ENCODE measurements around the gene LRRC8A. TPM values are rescaled to one million over a fixed set of nuclear protein-coding genes. Genes with fewer than 3 reads are reported as not detected.
A peak's percentile ranks its signal among the peaks of the same experiment; 100 is the strongest.
"Not testable (repeated sequence)": the region's sequence is repeated elsewhere in the genome, so short reads cannot be mapped to it uniquely, and the experiment has no call there.

The LRRC8A gene
- total and polyA plus RNA-seq, 2 of the 13 experiments (the other 11 are each of a cell fraction or from before 2014, with no cell fraction given), result 16.1 to 40.6 TPM

DNA sequence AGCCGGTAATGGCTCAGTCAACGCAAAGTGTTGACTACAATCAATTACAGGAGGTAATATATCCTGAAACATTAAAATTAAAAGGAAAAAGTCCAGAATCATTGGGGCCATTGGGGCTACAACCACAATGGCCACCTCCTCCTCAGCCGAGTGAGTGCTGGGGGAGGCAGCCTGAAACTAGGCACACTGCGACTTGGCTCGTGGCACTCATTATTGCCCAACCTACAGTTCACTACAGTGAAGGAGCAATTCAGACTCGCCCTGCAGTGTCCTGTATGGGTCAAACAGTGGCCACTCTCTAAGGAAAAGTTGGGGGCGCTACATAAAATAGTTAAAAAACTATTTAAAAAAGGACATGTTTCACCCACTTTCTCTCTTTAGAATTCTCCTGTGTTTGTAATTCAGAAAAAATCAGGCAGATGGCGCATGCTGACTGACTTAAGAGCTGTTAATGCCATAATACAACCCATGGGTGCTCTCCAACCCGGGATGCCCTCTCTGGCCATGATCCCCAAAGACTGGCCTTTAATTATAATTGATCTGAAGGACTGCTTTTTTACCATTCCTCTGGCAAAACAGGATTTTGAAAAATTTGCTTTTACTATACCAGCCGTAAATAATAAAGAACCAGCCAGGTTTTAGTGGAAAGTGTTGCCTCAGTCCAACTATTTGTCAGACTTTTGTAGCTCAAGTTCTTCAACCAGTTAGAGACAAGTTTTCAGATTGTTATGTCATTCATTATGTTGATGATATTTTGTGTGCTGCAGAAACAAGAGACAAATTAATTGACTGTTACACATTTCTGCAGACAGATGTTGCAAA is 29.9 kb upstream of the LRRC8A start:
- peak; percentile 80 for TF ChIP-seq STAG1 (CRISPR knock-in tag; IDR thresholded peaks at IDR 0.05)
- peak; percentile 64; the same call in 1 of the 2 replicates for TF ChIP-seq RAD21 (CRISPR knock-in tag; IDR thresholded peaks at IDR 0.05)
- TF ChIP-seq, protein P1, sequence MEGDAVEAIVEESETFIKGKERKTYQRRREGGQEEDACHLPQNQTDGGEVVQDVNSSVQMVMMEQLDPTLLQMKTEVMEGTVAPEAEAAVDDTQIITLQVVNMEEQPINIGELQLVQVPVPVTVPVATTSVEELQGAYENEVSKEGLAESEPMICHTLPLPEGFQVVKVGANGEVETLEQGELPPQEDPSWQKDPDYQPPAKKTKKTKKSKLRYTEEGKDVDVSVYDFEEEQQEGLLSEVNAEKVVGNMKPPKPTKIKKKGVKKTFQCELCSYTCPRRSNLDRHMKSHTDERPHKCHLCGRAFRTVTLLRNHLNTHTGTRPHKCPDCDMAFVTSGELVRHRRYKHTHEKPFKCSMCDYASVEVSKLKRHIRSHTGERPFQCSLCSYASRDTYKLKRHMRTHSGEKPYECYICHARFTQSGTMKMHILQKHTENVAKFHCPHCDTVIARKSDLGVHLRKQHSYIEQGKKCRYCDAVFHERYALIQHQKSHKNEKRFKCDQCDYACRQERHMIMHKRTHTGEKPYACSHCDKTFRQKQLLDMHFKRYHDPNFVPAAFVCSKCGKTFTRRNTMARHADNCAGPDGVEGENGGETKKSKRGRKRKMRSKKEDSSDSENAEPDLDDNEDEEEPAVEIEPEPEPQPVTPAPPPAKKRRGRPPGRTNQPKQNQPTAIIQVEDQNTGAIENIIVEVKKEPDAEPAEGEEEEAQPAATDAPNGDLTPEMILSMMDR (CRISPR knock-in tag; IDR thresholded peaks at IDR 0.05), result peak; percentile 56
- H4K20me1 ChIP-seq (ENCODE audit: insufficient read depth, low read length); H3K9me3 ChIP-seq (ENCODE audit: low read length); H3K27me3 ChIP-seq (ENCODE audit: control insufficient read depth in 1 of 2, insufficient read depth in 2 of 2, low read length in 2 of 2); H3K27ac ChIP-seq (ENCODE audit: extremely low read length, insufficient read depth, low read length); BruUV-seq (replicated peaks); H3K36me3 ChIP-seq (replicated peaks in 1 of 2; ENCODE audit: control insufficient read depth in 1 of 2, insufficient read depth in 2 of 2, low read length in 2 of 2); H3K9ac ChIP-seq (ENCODE audit: insufficient read depth, low read depth, low read length); in situ Hi-C loops (cut with HindIII; ENCODE audit: extremely low pct_ligation_motif_present, low pct_unique_long_range_greater_than_20kb); H2AFZ ChIP-seq (ENCODE audit: low read length); H3K4me3 ChIP-seq (replicated peaks in 1 of 3; ENCODE audit: insufficient read depth in 1 of 3, low read depth in 2 of 3, low read length in 3 of 3); H3K4me2 ChIP-seq (ENCODE audit: low read depth, low read length): not testable (repeated sequence)
- CTCF ChIA-PET (ENCODE audit: low intra/inter-chr PET ratio, low total read pairs), result interaction anchor here (1.2 to 3.5 kb wide), 5 partner anchors 11 to 154 kb away, joined by 3 to 33 read pairs (median 4); partner anchors contain the start of genes KYAT1 and LRRC8A
- POLR2A ChIA-PET, result interaction anchor here (0.8 kb wide), 1 partner anchor 22 kb away, joined by 3 read pairs; the partner anchor contains the start of gene SPOUT1
- WGBS (ENCODE audit: low lambda C conversion rate), result 84% methylated on average over 10 of the region's 10 CpGs
- intact Hi-C loops (cut with micrococcal nuclease; ENCODE audit: unreplicated experiment), result loop anchor here (1.0 to 10.0 kb wide), 2 partner anchors 76 to 153 kb away; no protein-coding TSS in a partner anchor
- ATAC-seq (0 out of 3 replicates have a peak, but pooled peaks have one; percentile 35), FAIRE-seq (peak; percentile 56), DNase-seq (ENCODE audit: low spot score) (peak; percentile 48)
- H3K4me1 ChIP-seq (ENCODE audit: insufficient read depth, low read length), result peaks cover 29% of the 10 kb centered on the region
- peaks cover 29% of the 10 kb centered on the region for H3K79me2 ChIP-seq (ENCODE audit: insufficient read depth, low read length)

DNA sequence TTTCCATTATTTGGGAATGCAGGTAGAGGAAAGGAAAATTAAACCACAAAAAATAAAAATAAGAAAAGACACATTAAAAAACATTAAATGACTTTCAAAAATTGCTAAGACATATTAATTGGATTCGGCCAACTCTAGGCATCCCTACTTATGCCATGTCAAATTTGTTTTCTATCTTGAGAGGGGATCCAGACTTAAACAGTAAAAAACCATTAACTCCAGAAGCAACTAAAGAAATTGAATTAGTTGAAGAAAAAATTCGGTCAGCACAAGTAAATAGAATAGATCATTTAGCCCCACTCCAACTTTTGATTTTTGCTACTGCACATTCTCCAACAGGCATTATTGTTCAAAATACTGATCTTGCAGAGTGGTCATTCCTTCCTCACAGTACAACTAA is 29.3 kb upstream of the LRRC8A start:
- Histone ChIP-seq H3K4me1 (ENCODE audit: insufficient read depth, low read length) (peaks cover 29% of the 10 kb centered on the region), H3K79me2 (ENCODE audit: insufficient read depth, low read length) (peaks cover 25% of the 10 kb centered on the region)
- H3K27me3 ChIP-seq (ENCODE audit: control insufficient read depth in 1 of 2, insufficient read depth in 2 of 2, low read length in 2 of 2); H3K4me2 ChIP-seq (ENCODE audit: low read depth, low read length); DNase-seq (ENCODE audit: low spot score); in situ Hi-C loops (cut with HindIII; ENCODE audit: extremely low pct_ligation_motif_present, low pct_unique_long_range_greater_than_20kb); H3K27ac ChIP-seq (ENCODE audit: extremely low read length, insufficient read depth, low read length); H3K9me3 ChIP-seq (ENCODE audit: low read length); H3K36me3 ChIP-seq (replicated peaks in 1 of 2; ENCODE audit: control insufficient read depth in 1 of 2, insufficient read depth in 2 of 2, low read length in 2 of 2); BruUV-seq (replicated peaks); FAIRE-seq; ATAC-seq; H3K9ac ChIP-seq (ENCODE audit: insufficient read depth, low read depth, low read length); H4K20me1 ChIP-seq (ENCODE audit: insufficient read depth, low read length); H3K4me3 ChIP-seq (replicated peaks in 1 of 3; ENCODE audit: insufficient read depth in 1 of 3, low read depth in 2 of 3, low read length in 3 of 3); H2AFZ ChIP-seq (ENCODE audit: low read length): not testable (repeated sequence)
- intact Hi-C loops (cut with micrococcal nuclease; ENCODE audit: unreplicated experiment), result loop anchor here (1.0 to 10.0 kb wide), 2 partner anchors 76 to 152 kb away; no protein-coding TSS in a partner anchor
- ChIA-PET CTCF (ENCODE audit: low intra/inter-chr PET ratio, low total read pairs) (interaction anchor here (1.2 to 3.5 kb wide), 5 partner anchors 11 to 154 kb away, joined by 3 to 33 read pairs (median 4); partner anchors contain the start of genes KYAT1 and LRRC8A), POLR2A (interaction anchor here (0.8 kb wide), 1 partner anchor 23 kb away, joined by 3 read pairs; the partner anchor contains the start of gene SPOUT1)
- WGBS (ENCODE audit: low lambda C conversion rate), result 86% methylated on average over 2 of the region's 2 CpGs

DNA sequence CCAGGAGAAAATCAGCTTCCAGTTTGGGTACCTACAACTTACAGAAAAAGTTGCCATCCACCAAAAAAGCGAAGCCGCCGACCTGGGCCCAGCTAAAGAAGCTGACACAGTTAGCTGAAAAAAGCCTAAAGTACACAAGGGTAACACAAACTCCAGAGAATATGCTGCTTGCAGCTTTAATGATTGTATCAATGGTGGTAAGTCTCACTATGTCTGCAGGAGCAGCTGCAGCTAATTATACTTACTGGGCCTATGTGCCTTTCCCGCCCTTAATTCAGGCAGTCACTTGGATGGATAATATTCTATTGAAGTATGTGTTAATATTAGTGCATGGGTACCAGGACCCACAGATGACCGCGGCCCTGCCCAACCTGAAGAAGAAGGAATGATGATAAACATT is 27.5 kb upstream of the LRRC8A start:
- Histone ChIP-seq H3K4me1 (ENCODE audit: insufficient read depth, low read length) (peaks cover 34% of the 10 kb centered on the region), H3K79me2 (ENCODE audit: insufficient read depth, low read length) (peaks cover 24% of the 10 kb centered on the region)
- in situ Hi-C loops (cut with HindIII; ENCODE audit: extremely low pct_ligation_motif_present, low pct_unique_long_range_greater_than_20kb); ATAC-seq; H4K20me1 ChIP-seq (ENCODE audit: insufficient read depth, low read length); CTCF ChIA-PET (ENCODE audit: low intra/inter-chr PET ratio, low total read pairs); BruUV-seq (replicated peaks); FAIRE-seq; H3K4me3 ChIP-seq (replicated peaks in 1 of 3; ENCODE audit: insufficient read depth in 1 of 3, low read depth in 2 of 3, low read length in 3 of 3); H3K4me2 ChIP-seq (ENCODE audit: low read depth, low read length); H3K9ac ChIP-seq (ENCODE audit: insufficient read depth, low read depth, low read length); DNase-seq (ENCODE audit: low spot score); H2AFZ ChIP-seq (ENCODE audit: low read length); H3K27ac ChIP-seq (ENCODE audit: extremely low read length, insufficient read depth, low read length); H3K36me3 ChIP-seq (replicated peaks in 1 of 2; ENCODE audit: control insufficient read depth in 1 of 2, insufficient read depth in 2 of 2, low read length in 2 of 2); H3K9me3 ChIP-seq (ENCODE audit: low read length); POLR2A ChIA-PET; H3K27me3 ChIP-seq (ENCODE audit: control insufficient read depth in 1 of 2, insufficient read depth in 2 of 2, low read length in 2 of 2): not testable (repeated sequence)
- WGBS (ENCODE audit: low lambda C conversion rate), result 94% methylated on average over 6 of the region's 6 CpGs
- intact Hi-C loops (cut with micrococcal nuclease; ENCODE audit: unreplicated experiment), result loop anchor here (10.0 kb wide), 1 partner anchor 150 kb away; no protein-coding TSS in a partner anchor
